Natural killer cell (primary cell): ENCODE measurements around the gene KIDINS220. TPM values are rescaled to one million over a fixed set of nuclear protein-coding genes. Genes with fewer than 3 reads are reported as not detected.

Source experiments
- ATAC-seq, 3 donors: fragments of 150-1000 bp in 2 of 3; fragments of 200-7000 bp in 1 of 3; cut with Tn5 transposase; 1 replicate in 1 of 3; 2 replicates in 2 of 3; pipeline ENCODE4 v1.10.0; 2021; ENCODE audit warnings: mild to moderate bottlenecking in 2 of 3, moderate library complexity in 2 of 3
- DNase-seq, 2 donors: peaks; one replicate each; pipeline versions ENCODE4 v3.0.0 to v3.0.0-alpha.2; 2013 to 2021; ENCODE audit warnings: mixed read lengths in 1 of 2
- H3K27ac ChIP-seq: one replicate; pipeline ENCODE4 v1.5.1; 2013; ENCODE audit warnings: mild to moderate bottlenecking, low read length
- H3K27me3 ChIP-seq: one replicate; pipeline ENCODE4 v1.6.1; 2013; ENCODE audit warnings: low read length; ENCODE audit not compliant: control insufficient read depth, insufficient read depth
- H3K36me3 ChIP-seq: one replicate; pipeline ENCODE4 v1.6.1; 2013; ENCODE audit warnings: low read length; ENCODE audit not compliant: control insufficient read depth, insufficient read depth
- H3K4me1 ChIP-seq: one replicate; pipeline ENCODE4 v1.6.1; 2013; ENCODE audit warnings: low read length; ENCODE audit not compliant: control insufficient read depth, insufficient read depth
- H3K4me3 ChIP-seq: one replicate; pipeline ENCODE4 v1.5.1; 2013; ENCODE audit warnings: low read length
- H3K9me3 ChIP-seq: one replicate; pipeline ENCODE4 v1.6.1; 2013; ENCODE audit warnings: low read length; ENCODE audit not compliant: control insufficient read depth, insufficient read depth
- H3K27ac Mint-ChIP-seq, 2 donors: one replicate each; pipeline ENCODE4 v1.8.0; 2022; ENCODE audit warnings: mild to moderate bottlenecking in 2 of 2, mixed read lengths in 2 of 2, moderate library complexity in 1 of 2
- H3K27me3 Mint-ChIP-seq, 2 donors: one replicate each; pipeline ENCODE4 v1.8.0; 2022; ENCODE audit warnings: low read depth in 2 of 2, mixed read lengths in 2 of 2
- H3K36me3 Mint-ChIP-seq: one replicate; pipeline ENCODE4 v1.8.0; 2022; ENCODE audit warnings: mixed read lengths
- H3K4me1 Mint-ChIP-seq, 2 donors: one replicate each; pipeline ENCODE4 v1.8.0; 2022; ENCODE audit warnings: mixed read lengths in 2 of 2
- H3K4me3 Mint-ChIP-seq: one replicate; pipeline ENCODE4 v1.8.0; 2022; ENCODE audit warnings: mild to moderate bottlenecking, moderate library complexity, mixed read lengths
- H3K9me3 Mint-ChIP-seq, 2 donors: one replicate each; pipeline ENCODE4 v1.8.0; 2022; ENCODE audit warnings: mixed read lengths in 2 of 2
- CTCF ChIP-seq: fragments of 200-600 bp; IDR thresholded peaks from one replicate; pipeline ENCODE4 v1.8.0; 2022; ENCODE audit warnings: antibody characterized with exemption
- WGBS: methylation state at CpG from one replicate; pipeline ENCODE4 v1.1.7; 2013; ENCODE audit warnings: missing lambda C conversion rate; ENCODE audit not compliant: insufficient coverage; 5-methylcytosine and 5-hydroxymethylcytosine counted together
- intact Hi-C: fragments of 100-400 bp; cut with micrococcal nuclease; formaldehyde crosslinking; loops from one replicate; pipeline ENCODE4 v1.14.2; 2022
- total RNA-seq, 4 donors: library from RNA; stranded (reverse); fragments of 120-200 nt in 1 of 4; gene quantifications; one replicate each; pipeline versions ENCODE4 v1.2.3 to v1.2.4, GENCODE V29; 2013 to 2022

Gene KIDINS220
- total RNA-seq, 3 donors from 2014 or later (not counting 1 experiment from before 2014, with no cell fraction given): 54.1 to 84.2 (median 71.5) TPM

GRCh38 chr2:8885449-8886201 is 48.2 kb upstream of the KIDINS220 start:
- Mint-ChIP-seq H3K27ac (no peak overlapping the region), H3K9me3 (no peaks in the 10 kb centered on the region), H3K36me3 (no peaks in the 10 kb centered on the region), H3K4me1 (no peaks in the 10 kb centered on the region), H3K4me3 (no peak overlapping the region), H3K27me3 (no peaks in the 10 kb centered on the region)
- no peak for TF ChIP-seq CTCF
- no peak for ATAC-seq
- no peaks in the 10 kb centered on the region for H3K27me3 ChIP-seq
- WGBS: 89% methylated on average over 7 of the region's 7 CpGs
- no peaks in the 10 kb centered on the region for H3K36me3 ChIP-seq
- no peaks in the 10 kb centered on the region for H3K4me1 ChIP-seq
- intact Hi-C loops: no loop called here
- no peak overlapping the region for H3K4me3 ChIP-seq
- H3K9me3 ChIP-seq: no peaks in the 10 kb centered on the region
- H3K27ac ChIP-seq: no peak overlapping the region
- no peak for DNase-seq

- no peak for TF ChIP-seq CTCF
- H3K27me3 Mint-ChIP-seq: peaks cover 0 to 2% of the 10 kb centered on the region in 2 donors
- H3K9me3 ChIP-seq: no peaks in the 10 kb centered on the region
- H3K9me3 Mint-ChIP-seq: no peaks in the 10 kb centered on the region
- no peak overlapping the region for H3K4me3 Mint-ChIP-seq
- H3K27ac ChIP-seq: no peak overlapping the region
- H3K36me3 Mint-ChIP-seq: no peaks in the 10 kb centered on the region
- H3K36me3 ChIP-seq: no peaks in the 10 kb centered on the region
- intact Hi-C loops: no loop called here
- H3K4me1 Mint-ChIP-seq: no peaks in the 10 kb centered on the region
- no peak overlapping the region for H3K4me3 ChIP-seq
- no peaks in the 10 kb centered on the region for H3K27me3 ChIP-seq
- ATAC-seq (no peak), DNase-seq (no peak)
- WGBS: 100% methylated on average over 3 of the region's 4 CpGs
- no peaks in the 10 kb centered on the region for H3K4me1 ChIP-seq
- no peak overlapping the region for H3K27ac Mint-ChIP-seq
Observed at GRCh38 chr2:8884812-8885211, 47.4 kb upstream of the KIDINS220 start.

- no peak for DNase-seq
- intact Hi-C loops: no loop called here
- Mint-ChIP-seq H3K9me3 (no peaks in the 10 kb centered on the region), H3K27ac (no peak overlapping the region), H3K27me3 (peaks cover 0 to 2% of the 10 kb centered on the region in 2 donors), H3K36me3 (no peaks in the 10 kb centered on the region), H3K4me1 (no peaks in the 10 kb centered on the region), H3K4me3 (no peak overlapping the region)
- H3K4me1 ChIP-seq: no peaks in the 10 kb centered on the region
- TF ChIP-seq CTCF: no peak
- H3K36me3 ChIP-seq: no peaks in the 10 kb centered on the region
- ATAC-seq: no peak
- H3K4me3 ChIP-seq: no peak overlapping the region
- WGBS: 93% methylated on average over 5 of the region's 5 CpGs
- no peaks in the 10 kb centered on the region for H3K27me3 ChIP-seq
- H3K27ac ChIP-seq: no peak overlapping the region
- H3K9me3 ChIP-seq: no peaks in the 10 kb centered on the region
Observed at GRCh38 chr2:8882094-8882493, 44.7 kb upstream of the KIDINS220 start.

DNA sequence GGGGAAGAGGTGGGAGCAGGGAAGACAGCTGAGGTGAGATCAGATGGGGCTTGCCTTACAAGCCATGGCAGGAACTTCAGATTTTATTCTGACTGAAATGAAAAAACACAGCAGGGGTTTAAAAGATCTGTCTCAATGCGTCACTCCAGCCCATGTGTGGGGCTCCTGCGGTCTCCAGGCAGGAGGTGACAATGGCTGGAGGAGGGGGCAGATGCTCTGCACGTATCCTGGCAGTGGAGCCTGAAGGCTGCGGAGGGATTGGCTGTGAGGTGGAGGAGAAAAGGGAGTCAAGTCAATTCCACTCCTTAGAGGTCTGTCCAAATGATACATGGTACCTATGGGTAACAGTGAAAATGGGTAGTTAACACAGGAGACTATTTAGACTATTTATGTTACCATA is 40.5 kb upstream of the KIDINS220 start:
- no peak overlapping the region for H3K4me3 Mint-ChIP-seq
- DNase-seq (no peak), ATAC-seq (no peak)
- no peaks in the 10 kb centered on the region for H3K36me3 Mint-ChIP-seq
- H3K27ac Mint-ChIP-seq: no peak overlapping the region
- intact Hi-C loops: no loop called here
- peaks cover 0 to 2% of the 10 kb centered on the region in 2 donors for H3K27me3 Mint-ChIP-seq
- no peaks in the 10 kb centered on the region for H3K4me1 Mint-ChIP-seq
- H3K4me1 ChIP-seq: no peaks in the 10 kb centered on the region
- H3K9me3 Mint-ChIP-seq: no peaks in the 10 kb centered on the region
- no peaks in the 10 kb centered on the region for H3K36me3 ChIP-seq
- H3K9me3 ChIP-seq: no peaks in the 10 kb centered on the region
- H3K27ac ChIP-seq: no peak overlapping the region
- H3K4me3 ChIP-seq: no peak overlapping the region
- WGBS: 94% methylated on average over 4 of the region's 4 CpGs
- no peaks in the 10 kb centered on the region for H3K27me3 ChIP-seq
- no peak for TF ChIP-seq CTCF
